OCI-LY7 (cell line): ENCODE data around the gene ITM2B.

Experiments
- EZH2phosphoT487 ChIP-seq: fragments of 200-600 bp; sonication (generic); IDR thresholded peaks from 2 replicates; pipeline ENCODE4 v1.6.1; 2018; ENCODE audit warnings: low read depth, borderline replicate concordance, mild to moderate bottlenecking, mixed run types, antibody characterized with exemption, low read length, moderate library complexity, mixed read lengths
- TF ChIP-seq, protein P1 (sequence below): fragments of 200-600 bp; sonication (generic); conservative IDR thresholded peaks from 2 replicates; pipeline ENCODE4 v1.5.1; 2014; ENCODE audit warnings: mild to moderate bottlenecking, antibody characterized with exemption, low read length, moderate library complexity, mixed read lengths

GRCh38 chr13:48201044-48201443 is 32.0 kb upstream of the ITM2B start:
- TF ChIP-seq, protein P1, sequence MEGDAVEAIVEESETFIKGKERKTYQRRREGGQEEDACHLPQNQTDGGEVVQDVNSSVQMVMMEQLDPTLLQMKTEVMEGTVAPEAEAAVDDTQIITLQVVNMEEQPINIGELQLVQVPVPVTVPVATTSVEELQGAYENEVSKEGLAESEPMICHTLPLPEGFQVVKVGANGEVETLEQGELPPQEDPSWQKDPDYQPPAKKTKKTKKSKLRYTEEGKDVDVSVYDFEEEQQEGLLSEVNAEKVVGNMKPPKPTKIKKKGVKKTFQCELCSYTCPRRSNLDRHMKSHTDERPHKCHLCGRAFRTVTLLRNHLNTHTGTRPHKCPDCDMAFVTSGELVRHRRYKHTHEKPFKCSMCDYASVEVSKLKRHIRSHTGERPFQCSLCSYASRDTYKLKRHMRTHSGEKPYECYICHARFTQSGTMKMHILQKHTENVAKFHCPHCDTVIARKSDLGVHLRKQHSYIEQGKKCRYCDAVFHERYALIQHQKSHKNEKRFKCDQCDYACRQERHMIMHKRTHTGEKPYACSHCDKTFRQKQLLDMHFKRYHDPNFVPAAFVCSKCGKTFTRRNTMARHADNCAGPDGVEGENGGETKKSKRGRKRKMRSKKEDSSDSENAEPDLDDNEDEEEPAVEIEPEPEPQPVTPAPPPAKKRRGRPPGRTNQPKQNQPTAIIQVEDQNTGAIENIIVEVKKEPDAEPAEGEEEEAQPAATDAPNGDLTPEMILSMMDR, result no peak
- no peak for TF ChIP-seq EZH2phosphoT487
